GM18499 (cell line): ENCODE data around the gene MRPL37.
"Not testable (repeated sequence)": the region's sequence is repeated elsewhere in the genome, so short reads cannot be mapped to it uniquely, and the experiment has no call there.

Experiments
- ATAC-seq: cut with Tn5 transposase; IDR thresholded peaks from one replicate; pipeline ENCODE4 v1.9.1; 2021; ENCODE audit warnings: moderate number of reproducible peaks; ENCODE audit not compliant: insufficient read depth, unreplicated experiment

Gene MRPL37

DNA sequence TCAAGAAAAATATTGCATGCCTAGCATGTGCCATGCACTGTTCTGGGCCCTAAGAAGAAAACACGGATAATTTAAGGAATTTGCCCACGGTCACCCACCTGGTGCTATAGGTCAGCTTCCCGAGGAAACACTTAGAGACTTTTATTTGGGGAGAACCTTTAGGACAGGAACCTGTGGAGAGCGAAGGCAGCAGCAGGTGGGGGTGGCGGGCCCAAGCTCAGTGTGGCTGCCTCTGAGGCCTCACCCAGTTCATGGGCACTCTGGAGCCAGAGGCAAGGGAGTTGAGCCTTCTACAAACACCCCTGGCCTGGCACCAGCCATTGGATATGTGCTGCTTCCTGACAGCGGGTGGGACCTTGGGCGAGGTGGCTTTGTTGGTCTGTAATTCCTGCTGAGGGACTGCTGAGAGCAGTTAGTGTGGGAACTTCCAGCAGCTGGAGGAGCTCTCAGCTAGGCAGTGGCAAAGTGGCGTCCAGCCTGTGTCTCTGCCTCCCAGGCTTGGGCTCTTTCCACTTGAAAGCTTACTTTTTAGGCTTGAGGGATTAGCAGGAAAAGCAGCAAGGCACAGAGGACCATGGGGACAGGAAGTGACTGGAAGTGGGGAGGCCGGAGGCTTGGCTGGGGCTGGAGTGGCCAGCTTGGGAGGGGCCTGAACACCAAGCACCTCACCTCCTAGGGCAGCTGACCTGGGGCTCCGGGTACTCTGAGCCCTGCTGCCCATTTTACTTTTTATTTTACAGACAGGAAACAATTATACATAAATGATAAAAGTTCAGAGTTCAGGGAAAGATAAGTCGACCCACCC lies 19.1 kb downstream of the MRPL37 start:
- no peak for ATAC-seq

DNA sequence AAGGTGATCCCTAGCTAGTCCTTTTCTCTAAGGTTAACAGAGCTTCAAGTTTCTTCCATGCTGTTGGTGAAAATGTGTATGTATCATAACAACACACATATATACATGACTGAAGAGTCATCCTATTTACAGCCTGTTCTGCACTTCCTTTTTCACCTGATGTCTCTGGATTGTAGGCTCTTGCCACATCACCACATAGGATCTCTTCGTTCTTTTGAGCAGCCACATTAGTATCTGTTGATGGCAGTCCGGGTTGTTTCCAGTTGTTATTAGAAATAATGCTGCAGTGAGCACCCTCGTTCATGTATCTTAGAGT lies 19.7 kb downstream of the MRPL37 start:
- no peak for ATAC-seq

DNA sequence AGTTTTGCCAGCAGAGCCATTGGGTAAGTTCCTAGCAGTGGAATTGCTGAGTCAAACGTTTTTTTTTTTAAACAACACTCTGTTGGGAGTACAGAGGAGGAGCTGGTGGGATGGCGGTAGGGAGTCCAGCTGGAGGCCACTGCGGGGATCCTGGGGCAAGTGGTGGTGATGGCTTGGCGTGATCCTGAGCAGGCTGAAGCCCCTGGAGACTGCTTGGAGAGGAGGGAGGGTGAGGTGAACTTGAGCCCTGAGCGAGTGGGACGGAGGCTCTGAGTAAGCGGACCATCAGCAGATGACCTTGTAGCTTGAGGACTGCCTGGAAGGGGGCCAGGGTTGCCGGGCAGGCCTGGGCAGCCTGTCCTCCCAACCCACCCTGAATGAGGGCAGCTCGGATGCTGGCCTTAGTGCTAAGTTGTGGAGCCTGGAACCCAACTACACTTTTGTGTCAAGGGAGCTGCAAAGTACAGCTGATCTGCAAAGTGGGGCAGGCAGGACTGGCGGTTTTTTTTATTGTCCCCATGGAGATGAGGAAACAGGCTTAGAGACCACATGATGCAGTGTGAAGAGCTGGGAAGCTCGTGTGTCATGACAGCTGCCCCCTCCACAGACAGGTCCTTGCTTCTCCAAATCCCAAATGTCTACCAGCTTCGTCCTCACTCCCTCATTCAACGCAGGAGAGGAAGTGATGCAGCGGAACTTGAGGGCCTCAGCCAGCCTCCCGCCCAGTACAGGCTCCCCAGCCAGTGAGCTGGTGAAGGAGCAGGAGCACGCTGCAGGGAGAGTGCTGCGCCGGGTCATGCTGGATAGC lies 20.2 kb downstream of the MRPL37 start:
- ATAC-seq: no peak

- ATAC-seq: no peak
Measured at GRCh38 chr1:54221113-54221834, 21.3 kb downstream of the MRPL37 start.

GRCh38 chr1:54221867-54222484 lies 22.0 kb downstream of the MRPL37 start:
- ATAC-seq: no peak

GRCh38 chr1:54222711-54223110 lies 22.7 kb downstream of the MRPL37 start:
- ATAC-seq: no peak

DNA sequence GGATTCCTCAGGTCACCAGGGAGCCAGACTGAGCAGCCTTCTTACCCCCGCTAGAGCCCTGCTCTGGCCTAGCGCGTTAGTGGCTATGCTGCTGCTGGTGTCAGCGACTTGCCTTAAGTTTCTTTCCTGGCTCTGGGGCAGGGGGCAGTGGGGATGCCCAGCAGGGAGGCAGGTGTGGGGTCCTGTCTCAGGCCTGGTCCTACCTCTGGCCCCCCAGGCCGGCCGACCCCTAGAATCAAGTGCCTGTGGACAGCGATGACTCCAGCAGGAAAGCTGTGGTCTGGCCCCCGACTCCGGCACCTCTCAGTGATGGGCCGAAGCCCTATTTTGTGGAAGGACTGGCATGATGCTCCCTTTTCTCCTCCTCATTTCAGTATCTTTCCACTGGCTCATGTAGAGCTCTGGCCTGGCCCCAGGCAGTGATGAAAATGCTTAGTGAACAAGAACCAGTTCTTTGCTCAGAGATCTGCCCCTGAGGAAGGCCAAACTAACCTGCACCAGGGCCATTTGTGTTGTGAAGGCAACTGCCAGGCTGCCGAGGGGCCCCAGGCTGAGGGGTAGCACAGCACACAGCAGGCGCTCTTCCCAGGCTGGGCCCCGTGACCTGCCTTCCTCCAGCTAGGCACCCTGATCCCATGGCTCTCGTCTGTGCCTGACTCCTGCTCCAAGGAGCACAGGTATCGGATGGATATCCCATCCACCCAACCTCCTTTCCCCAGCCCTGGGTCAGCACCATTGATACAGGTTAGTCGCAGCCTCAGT lies 23.7 kb downstream of the MRPL37 start:
- ATAC-seq: no peak

GRCh38 chr1:54224233-54224632 lies 24.3 kb downstream of the MRPL37 start:
- ATAC-seq: no peak

GRCh38 chr1:54225378-54225777 lies 25.4 kb downstream of the MRPL37 start:
- no peak for ATAC-seq

DNA sequence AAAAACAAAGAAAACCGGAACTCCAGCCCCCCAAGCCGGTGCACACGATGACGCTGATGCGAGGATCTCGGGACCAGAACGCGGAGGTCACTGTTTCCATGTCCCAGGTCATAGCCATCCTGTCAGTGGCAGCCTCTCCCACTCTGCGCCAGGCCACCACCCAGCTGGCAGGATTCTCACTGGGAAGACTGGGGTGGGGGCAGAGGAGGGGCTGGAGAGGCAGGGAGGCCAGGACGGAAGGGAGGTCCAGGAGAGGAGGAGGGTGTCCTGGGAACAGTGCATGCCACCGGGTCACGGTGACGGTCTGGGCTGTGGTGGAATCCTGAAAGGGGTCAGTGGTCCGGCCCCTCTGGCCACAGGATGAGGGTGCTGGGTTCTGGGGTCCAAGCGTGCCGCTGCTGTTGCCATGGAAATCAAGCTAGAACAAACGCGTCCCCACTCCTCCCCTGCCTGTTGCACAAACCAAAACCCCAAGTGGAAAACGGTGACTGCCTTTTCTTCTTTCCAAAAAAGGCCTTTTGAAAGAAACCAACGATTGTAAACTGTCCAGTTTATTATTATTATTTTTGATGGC lies 26.1 kb downstream of the MRPL37 start:
- ATAC-seq: no peak

DNA sequence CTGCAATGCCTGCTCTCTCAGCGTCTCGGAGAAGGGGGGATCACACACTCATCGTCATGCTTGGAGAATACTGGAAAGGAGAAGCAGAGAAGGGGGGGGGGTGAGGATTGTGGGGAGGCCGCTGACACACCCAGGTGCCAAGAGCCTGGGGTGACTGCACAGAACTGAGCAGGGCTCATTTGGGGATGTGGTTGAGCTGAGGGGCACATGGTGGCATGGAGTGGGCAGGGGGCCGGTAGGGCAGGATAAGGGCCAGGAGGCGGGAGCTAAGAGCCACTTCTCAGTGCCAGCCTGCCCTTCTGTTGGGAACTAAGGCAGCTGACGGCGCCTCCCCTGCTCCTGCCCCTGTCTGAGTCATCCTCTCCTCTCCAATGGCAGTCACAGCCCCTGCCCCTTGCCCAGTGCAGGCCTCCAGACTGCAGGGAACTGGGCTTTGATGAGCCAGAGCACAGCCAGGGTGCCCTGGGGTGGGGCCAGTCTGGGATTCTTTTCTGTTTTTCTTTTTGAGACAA lies 27.2 kb downstream of the MRPL37 start:
- no peak for ATAC-seq

GRCh38 chr1:54227891-54228310 lies 27.9 kb downstream of the MRPL37 start:
- no peak for ATAC-seq

- ATAC-seq: no peak
Measured at GRCh38 chr1:54228638-54229079, 28.7 kb downstream of the MRPL37 start.

DNA sequence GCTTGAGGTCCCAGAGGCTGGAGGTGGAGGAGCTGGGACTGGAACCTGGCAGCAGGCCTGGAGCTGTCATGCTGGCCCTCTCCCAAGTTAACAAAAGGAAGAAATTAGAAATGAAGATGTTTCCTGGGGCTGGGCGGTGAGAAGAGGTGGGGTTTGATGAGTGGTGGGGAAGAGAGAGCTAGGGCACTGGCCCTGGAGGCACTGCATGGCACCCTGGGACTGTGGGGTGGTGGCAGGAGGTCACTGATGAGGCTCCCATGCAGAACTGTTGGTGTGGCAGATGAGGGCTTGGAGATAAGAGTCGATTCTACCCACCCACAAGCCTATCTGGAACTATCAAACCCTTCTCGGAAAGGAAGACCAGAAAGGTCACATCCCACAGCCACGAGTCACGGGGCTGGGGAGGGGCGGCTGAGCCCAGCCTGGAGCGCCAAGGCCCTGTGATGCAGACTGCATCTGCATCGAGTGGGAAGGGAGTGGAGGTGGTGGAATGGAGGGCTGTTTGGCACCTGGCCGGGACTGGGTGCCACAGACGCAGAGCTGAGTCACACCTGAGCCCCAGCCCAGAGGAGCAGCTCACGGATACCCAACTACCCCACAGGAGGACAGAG lies 29.4 kb downstream of the MRPL37 start:
- no peak for ATAC-seq

DNA sequence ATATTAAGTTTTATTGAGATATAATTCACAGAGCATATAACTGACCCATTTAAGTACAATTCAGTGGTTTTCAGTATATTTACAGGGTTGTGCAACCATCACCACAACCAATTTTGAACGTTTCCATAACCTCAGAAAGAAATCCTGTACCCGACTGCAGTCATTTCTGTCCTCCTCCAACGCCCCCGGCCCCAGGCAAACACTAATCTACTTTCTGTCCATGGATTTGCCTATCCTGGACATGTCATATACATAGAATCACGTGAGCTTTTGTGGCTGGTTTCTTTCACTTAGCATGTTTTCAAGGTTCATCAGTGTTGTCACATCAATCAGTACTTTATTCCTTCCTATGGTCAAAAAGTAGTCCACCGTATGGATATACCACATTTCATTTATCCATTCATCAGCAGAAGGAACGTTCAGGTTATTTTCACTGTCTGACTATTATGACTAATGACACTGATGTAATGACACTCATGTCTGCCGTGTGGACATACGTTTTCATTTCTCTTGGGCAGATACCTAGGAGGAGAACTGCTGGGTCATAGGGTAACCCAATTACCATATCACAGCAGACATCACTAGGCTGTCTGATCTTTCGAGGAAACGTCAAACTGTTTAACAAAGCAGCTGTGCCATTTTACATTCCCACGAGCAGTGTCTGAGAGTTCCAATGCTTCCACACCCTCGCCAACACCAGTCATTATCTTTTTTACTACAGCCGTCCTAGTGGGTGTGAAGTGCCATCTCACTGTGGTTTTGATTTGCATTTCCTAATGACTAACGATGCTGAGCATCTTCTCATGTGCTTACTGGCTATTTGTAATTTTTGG lies 30.8 kb downstream of the MRPL37 start:
- no peak for ATAC-seq

DNA sequence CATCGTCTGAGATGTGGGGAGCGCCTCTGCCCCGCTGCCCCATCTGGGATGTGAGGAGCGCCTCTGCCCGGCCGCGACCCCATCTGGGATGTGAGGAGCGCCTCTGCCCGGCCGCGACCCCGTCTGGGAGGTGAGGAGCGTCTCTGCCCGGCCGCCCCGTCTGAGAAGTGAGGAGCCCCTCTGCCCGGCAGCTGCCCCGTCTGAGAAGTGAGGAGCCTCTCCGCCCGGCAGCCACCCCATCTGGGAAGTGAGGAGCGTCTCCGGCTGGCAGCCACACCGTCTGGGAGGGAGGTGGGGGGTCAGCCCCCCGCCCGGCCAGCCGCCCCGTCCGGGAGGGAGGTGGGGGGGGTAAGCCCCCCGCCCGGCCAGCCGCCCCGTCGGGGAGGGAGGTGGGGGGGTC lies 33.2 kb downstream of the MRPL37 start:
- ATAC-seq: not testable (repeated sequence)

GRCh38 chr1:54234284-54234683 lies 34.3 kb downstream of the MRPL37 start:
- no peak for ATAC-seq

GRCh38 chr1:54237586-54237985 lies 37.6 kb downstream of the MRPL37 start:
- ATAC-seq: no peak
